GM23338 (cell line): Measurements from ENCODE around the gene CACNA1B. TPM values are rescaled to one million over a fixed set of nuclear protein-coding genes. Genes with fewer than 3 reads are reported as not detected.

ENCODE experiments used
- ATAC-seq: fragments of 200-7000 bp; cut with Tn5 transposase; 3 replicates; pipeline ENCODE4 v1.9.1; 2020
- DNase-seq: peaks from one replicate; pipeline ENCODE4 v3.0.0-alpha.2; 2015; ENCODE audit warnings: low spot score
- H2AFZ ChIP-seq: fragments of 200-600 bp; sonication (generic); 2 replicates; pipeline ENCODE4 v1.8.0; 2016; ENCODE audit warnings: antibody characterized with exemption, mild to moderate bottlenecking, moderate library complexity
- H3F3A ChIP-seq: fragments of 200-600 bp; sonication (generic); replicated peaks from 2 replicates; pipeline ENCODE4 v1.8.0; 2017; ENCODE audit warnings: antibody characterized with exemption, mixed run types, low read depth
- H3K27ac ChIP-seq: fragments of 200-600 bp; sonication (generic); 2 replicates; pipeline ENCODE4 v1.6.1; 2016; ENCODE audit warnings: low read depth
- H3K27me3 ChIP-seq: fragments of 200-600 bp; sonication (generic); 2 replicates; pipeline ENCODE4 v1.8.0; 2016; ENCODE audit warnings: mild to moderate bottlenecking, mixed run types, moderate library complexity; ENCODE audit not compliant: insufficient read depth
- H3K36me3 ChIP-seq: fragments of 200-600 bp; sonication (generic); 2 replicates; pipeline ENCODE4 v1.8.0; 2016; ENCODE audit warnings: mild to moderate bottlenecking; ENCODE audit not compliant: insufficient read depth
- H3K4me1 ChIP-seq: fragments of 200-600 bp; sonication (generic); 2 replicates; pipeline ENCODE4 v1.8.0; 2016; ENCODE audit warnings: mild to moderate bottlenecking, moderate library complexity; ENCODE audit not compliant: insufficient read depth
- H3K4me2 ChIP-seq: fragments of 200-600 bp; sonication (generic); 2 replicates; pipeline ENCODE4 v1.7.1; 2017; ENCODE audit warnings: mixed run types
- H3K4me3 ChIP-seq: fragments of 200-600 bp; sonication (generic); 2 replicates; pipeline ENCODE4 v1.6.1; 2016; ENCODE audit warnings: mixed run types
- H3K79me2 ChIP-seq: fragments of 200-600 bp; sonication (generic); replicated peaks from 2 replicates; pipeline ENCODE4 v1.8.0; 2017; ENCODE audit warnings: mild to moderate bottlenecking; ENCODE audit not compliant: insufficient read depth
- H3K9me2 ChIP-seq: fragments of 200-600 bp; sonication (generic); 2 replicates; pipeline ENCODE4 v1.8.0; 2017; ENCODE audit not compliant: insufficient read depth
- H4K20me1 ChIP-seq: fragments of 200-600 bp; sonication (generic); replicated peaks from 2 replicates; pipeline ENCODE4 v1.8.0; 2017; ENCODE audit warnings: mild to moderate bottlenecking; ENCODE audit not compliant: insufficient read depth
- H3K27ac Mint-ChIP-seq: 2 replicates; pipeline ENCODE4 v1.8.0; 2020; ENCODE audit warnings: inconsistent platforms, mild to moderate bottlenecking, moderate library complexity, mixed read lengths
- H3K27me3 Mint-ChIP-seq: 3 replicates; pipeline ENCODE4 v1.8.0; 2022; ENCODE audit warnings: low read depth, mild to moderate bottlenecking, moderate library complexity, mixed read lengths, inconsistent platforms; ENCODE audit not compliant: insufficient read depth, poor library complexity
- H3K36me3 Mint-ChIP-seq: 3 replicates; pipeline ENCODE4 v1.8.0; 2021; ENCODE audit warnings: low read depth, mild to moderate bottlenecking, inconsistent platforms, moderate library complexity, mixed read lengths
- H3K4me1 Mint-ChIP-seq: 3 replicates; pipeline ENCODE4 v1.8.0; 2020; ENCODE audit warnings: mild to moderate bottlenecking, inconsistent platforms, mixed read lengths
- H3K4me3 Mint-ChIP-seq: 3 replicates; pipeline ENCODE4 v1.8.0; 2021; ENCODE audit warnings: moderate library complexity, mild to moderate bottlenecking, inconsistent platforms, mixed read lengths
- H3K9me3 Mint-ChIP-seq: 3 replicates; pipeline ENCODE4 v1.8.0; 2020; ENCODE audit warnings: moderate library complexity, mild to moderate bottlenecking, inconsistent platforms, mixed read lengths
- CREB1 ChIP-seq: fragments of 250-450 bp; sonication (Bioruptor Pico); IDR thresholded peaks from 2 replicates; pipeline ENCODE4 v1.5.0; 2020; ENCODE audit warnings: low read depth, mild to moderate bottlenecking, moderate library complexity
- EZH2 ChIP-seq: fragments of 200-600 bp; sonication (generic); IDR thresholded peaks from one replicate; pipeline ENCODE4 v1.8.0; 2017; ENCODE audit warnings: antibody characterized with exemption, mild to moderate bottlenecking, low read depth; ENCODE audit not compliant: unreplicated experiment
- EZH2phosphoT487 ChIP-seq: fragments of 200-600 bp; sonication (generic); IDR thresholded peaks from one replicate; pipeline ENCODE4 v1.8.1; 2018; ENCODE audit warnings: antibody characterized with exemption; ENCODE audit not compliant: unreplicated experiment
- JUNB ChIP-seq: IDR thresholded peaks from one replicate; pipeline ENCODE4 v1.6.1; 2016; ENCODE audit warnings: antibody characterized with exemption; ENCODE audit not compliant: unreplicated experiment
- NANOG ChIP-seq: IDR thresholded peaks from 2 replicates; pipeline ENCODE4 v1.6.1; 2016; ENCODE audit warnings: antibody characterized with exemption, borderline replicate concordance
- POLR2AphosphoS5 ChIP-seq: IDR thresholded peaks from 2 replicates; pipeline ENCODE4 v1.6.1; 2016; ENCODE audit warnings: antibody characterized with exemption, low read depth
- STAT1 ChIP-seq: IDR thresholded peaks from one replicate; pipeline ENCODE4 v1.6.1; 2016; ENCODE audit warnings: antibody characterized with exemption; ENCODE audit not compliant: unreplicated experiment
- ZNF114 ChIP-seq: fragments of 250-450 bp; sonication (Bioruptor Pico); IDR thresholded peaks from 2 replicates; pipeline ENCODE4 v1.5.0; 2020; ENCODE audit warnings: mild to moderate bottlenecking, moderate library complexity
- ZNF331 ChIP-seq: fragments of 250-450 bp; sonication (Bioruptor Pico); IDR thresholded peaks from 2 replicates; pipeline ENCODE4 v1.5.0; 2020; ENCODE audit warnings: low read depth, mild to moderate bottlenecking, moderate library complexity
- polyA plus RNA-seq: library from polyadenylated mRNA; unstranded; fragments of >200 nt; fragmentation: Nextera tagmentation; extraction: Ambion mirVana; gene quantifications from 2 replicates; pipeline ENCODE4 v1.2.1, GENCODE V29; 2016
- total RNA-seq: library from RNA; depleted of rRNA; stranded (reverse); fragments of >200 nt; shearing (Covaris generic); gene quantifications from 2 replicates; pipeline ENCODE4 v1.2.3, GENCODE V29; 2014
- TF ChIP-seq, protein P1 (sequence below): IDR thresholded peaks from 2 replicates; pipeline ENCODE4 v1.6.1; 2016; ENCODE audit warnings: antibody characterized with exemption
- TF ChIP-seq, protein P2 (sequence below): IDR thresholded peaks from one replicate; pipeline ENCODE4 v1.6.1; 2018; ENCODE audit warnings: antibody characterized with exemption; ENCODE audit not compliant: unreplicated experiment
- TF ChIP-seq, protein P3 (sequence below): fragments of 250-450 bp; sonication (Bioruptor Pico); IDR thresholded peaks from 2 replicates; pipeline ENCODE4 v1.5.0; 2020; ENCODE audit warnings: mild to moderate bottlenecking, moderate library complexity
- TF ChIP-seq, protein P4 (sequence below), 2 experiments: fragments of 200-600 bp in 1 of 2; sonication (generic) in 1 of 2; conservative IDR thresholded peaks; 2 replicates each; pipeline versions ENCODE4 v1.5.1 to v1.6.1; 2016 to 2017; ENCODE audit warnings: antibody characterized with exemption in 2 of 2, low read depth in 2 of 2, mild to moderate bottlenecking in 2 of 2, moderate library complexity in 1 of 2

The CACNA1B gene
- total and polyA plus RNA-seq, 2 experiments from 2014 or later, result 1.1 to 10.4 TPM

DNA sequence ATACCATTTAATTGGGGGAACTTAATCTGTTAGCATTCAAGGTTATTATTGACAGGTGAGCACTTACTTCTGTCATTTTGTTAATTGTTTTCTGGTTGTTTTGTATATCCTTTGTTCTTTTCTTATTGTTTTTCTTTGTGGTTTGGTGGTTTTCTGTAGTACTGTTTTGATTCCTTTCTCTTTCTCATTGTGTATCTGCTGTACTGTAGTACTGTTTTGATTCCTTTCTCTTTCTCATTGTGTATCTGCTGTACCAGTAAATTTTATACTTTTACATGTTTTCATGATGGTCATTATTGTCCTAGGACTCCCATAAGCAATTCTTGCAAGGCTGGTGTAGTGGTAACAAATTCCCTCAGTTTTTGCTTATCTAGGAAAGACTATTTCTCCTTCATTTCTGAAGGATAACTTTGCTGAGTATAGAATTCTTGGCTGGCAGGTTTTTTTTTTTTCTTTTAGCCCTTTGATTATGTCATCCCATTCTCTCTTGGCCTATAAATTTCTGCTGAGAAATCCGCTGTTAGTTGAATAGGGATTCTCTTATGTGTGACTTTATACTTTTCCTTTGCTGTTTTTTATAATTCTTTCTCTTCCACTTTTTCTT, 24.1 kb upstream of the CACNA1B start:
- Histone ChIP-seq H4K20me1 (no peaks in the 10 kb centered on the region), H3K36me3 (no peaks in the 10 kb centered on the region), H3K4me3 (no peak overlapping the region), H3K27ac (no peak overlapping the region), H3K79me2 (no peaks in the 10 kb centered on the region), H3K4me1 (no peaks in the 10 kb centered on the region), H2AFZ (no peak overlapping the region), H3K9me2 (no peaks in the 10 kb centered on the region), H3K4me2 (no peak overlapping the region), H3K27me3 (no peaks in the 10 kb centered on the region), H3F3A (no peaks in the 10 kb centered on the region)
- DNase-seq (no peak), ATAC-seq (no peak)
- H3K9me3 Mint-ChIP-seq, result peaks cover 12% of the 10 kb centered on the region; the same call in 2 of the 3 replicates
- no peaks in the 10 kb centered on the region for H3K27me3 Mint-ChIP-seq
- H3K27ac Mint-ChIP-seq, result no peak overlapping the region
- TF ChIP-seq, protein P1, sequence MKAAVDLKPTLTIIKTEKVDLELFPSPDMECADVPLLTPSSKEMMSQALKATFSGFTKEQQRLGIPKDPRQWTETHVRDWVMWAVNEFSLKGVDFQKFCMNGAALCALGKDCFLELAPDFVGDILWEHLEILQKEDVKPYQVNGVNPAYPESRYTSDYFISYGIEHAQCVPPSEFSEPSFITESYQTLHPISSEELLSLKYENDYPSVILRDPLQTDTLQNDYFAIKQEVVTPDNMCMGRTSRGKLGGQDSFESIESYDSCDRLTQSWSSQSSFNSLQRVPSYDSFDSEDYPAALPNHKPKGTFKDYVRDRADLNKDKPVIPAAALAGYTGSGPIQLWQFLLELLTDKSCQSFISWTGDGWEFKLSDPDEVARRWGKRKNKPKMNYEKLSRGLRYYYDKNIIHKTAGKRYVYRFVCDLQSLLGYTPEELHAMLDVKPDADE, result no peak
- TF ChIP-seq NANOG (no peak), ZNF331 (CRISPR knock-in tag) (no peak), JUNB (no peak), EZH2phosphoT487 (no peak), EZH2 (no peak), POLR2AphosphoS5 (no peak), ZNF114 (CRISPR knock-in tag) (no peak), STAT1 (no peak), CREB1 (CRISPR knock-in tag) (no peak)
- TF ChIP-seq, protein P2, sequence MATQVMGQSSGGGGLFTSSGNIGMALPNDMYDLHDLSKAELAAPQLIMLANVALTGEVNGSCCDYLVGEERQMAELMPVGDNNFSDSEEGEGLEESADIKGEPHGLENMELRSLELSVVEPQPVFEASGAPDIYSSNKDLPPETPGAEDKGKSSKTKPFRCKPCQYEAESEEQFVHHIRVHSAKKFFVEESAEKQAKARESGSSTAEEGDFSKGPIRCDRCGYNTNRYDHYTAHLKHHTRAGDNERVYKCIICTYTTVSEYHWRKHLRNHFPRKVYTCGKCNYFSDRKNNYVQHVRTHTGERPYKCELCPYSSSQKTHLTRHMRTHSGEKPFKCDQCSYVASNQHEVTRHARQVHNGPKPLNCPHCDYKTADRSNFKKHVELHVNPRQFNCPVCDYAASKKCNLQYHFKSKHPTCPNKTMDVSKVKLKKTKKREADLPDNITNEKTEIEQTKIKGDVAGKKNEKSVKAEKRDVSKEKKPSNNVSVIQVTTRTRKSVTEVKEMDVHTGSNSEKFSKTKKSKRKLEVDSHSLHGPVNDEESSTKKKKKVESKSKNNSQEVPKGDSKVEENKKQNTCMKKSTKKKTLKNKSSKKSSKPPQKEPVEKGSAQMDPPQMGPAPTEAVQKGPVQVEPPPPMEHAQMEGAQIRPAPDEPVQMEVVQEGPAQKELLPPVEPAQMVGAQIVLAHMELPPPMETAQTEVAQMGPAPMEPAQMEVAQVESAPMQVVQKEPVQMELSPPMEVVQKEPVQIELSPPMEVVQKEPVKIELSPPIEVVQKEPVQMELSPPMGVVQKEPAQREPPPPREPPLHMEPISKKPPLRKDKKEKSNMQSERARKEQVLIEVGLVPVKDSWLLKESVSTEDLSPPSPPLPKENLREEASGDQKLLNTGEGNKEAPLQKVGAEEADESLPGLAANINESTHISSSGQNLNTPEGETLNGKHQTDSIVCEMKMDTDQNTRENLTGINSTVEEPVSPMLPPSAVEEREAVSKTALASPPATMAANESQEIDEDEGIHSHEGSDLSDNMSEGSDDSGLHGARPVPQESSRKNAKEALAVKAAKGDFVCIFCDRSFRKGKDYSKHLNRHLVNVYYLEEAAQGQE, result no peak
- TF ChIP-seq, protein P3, sequence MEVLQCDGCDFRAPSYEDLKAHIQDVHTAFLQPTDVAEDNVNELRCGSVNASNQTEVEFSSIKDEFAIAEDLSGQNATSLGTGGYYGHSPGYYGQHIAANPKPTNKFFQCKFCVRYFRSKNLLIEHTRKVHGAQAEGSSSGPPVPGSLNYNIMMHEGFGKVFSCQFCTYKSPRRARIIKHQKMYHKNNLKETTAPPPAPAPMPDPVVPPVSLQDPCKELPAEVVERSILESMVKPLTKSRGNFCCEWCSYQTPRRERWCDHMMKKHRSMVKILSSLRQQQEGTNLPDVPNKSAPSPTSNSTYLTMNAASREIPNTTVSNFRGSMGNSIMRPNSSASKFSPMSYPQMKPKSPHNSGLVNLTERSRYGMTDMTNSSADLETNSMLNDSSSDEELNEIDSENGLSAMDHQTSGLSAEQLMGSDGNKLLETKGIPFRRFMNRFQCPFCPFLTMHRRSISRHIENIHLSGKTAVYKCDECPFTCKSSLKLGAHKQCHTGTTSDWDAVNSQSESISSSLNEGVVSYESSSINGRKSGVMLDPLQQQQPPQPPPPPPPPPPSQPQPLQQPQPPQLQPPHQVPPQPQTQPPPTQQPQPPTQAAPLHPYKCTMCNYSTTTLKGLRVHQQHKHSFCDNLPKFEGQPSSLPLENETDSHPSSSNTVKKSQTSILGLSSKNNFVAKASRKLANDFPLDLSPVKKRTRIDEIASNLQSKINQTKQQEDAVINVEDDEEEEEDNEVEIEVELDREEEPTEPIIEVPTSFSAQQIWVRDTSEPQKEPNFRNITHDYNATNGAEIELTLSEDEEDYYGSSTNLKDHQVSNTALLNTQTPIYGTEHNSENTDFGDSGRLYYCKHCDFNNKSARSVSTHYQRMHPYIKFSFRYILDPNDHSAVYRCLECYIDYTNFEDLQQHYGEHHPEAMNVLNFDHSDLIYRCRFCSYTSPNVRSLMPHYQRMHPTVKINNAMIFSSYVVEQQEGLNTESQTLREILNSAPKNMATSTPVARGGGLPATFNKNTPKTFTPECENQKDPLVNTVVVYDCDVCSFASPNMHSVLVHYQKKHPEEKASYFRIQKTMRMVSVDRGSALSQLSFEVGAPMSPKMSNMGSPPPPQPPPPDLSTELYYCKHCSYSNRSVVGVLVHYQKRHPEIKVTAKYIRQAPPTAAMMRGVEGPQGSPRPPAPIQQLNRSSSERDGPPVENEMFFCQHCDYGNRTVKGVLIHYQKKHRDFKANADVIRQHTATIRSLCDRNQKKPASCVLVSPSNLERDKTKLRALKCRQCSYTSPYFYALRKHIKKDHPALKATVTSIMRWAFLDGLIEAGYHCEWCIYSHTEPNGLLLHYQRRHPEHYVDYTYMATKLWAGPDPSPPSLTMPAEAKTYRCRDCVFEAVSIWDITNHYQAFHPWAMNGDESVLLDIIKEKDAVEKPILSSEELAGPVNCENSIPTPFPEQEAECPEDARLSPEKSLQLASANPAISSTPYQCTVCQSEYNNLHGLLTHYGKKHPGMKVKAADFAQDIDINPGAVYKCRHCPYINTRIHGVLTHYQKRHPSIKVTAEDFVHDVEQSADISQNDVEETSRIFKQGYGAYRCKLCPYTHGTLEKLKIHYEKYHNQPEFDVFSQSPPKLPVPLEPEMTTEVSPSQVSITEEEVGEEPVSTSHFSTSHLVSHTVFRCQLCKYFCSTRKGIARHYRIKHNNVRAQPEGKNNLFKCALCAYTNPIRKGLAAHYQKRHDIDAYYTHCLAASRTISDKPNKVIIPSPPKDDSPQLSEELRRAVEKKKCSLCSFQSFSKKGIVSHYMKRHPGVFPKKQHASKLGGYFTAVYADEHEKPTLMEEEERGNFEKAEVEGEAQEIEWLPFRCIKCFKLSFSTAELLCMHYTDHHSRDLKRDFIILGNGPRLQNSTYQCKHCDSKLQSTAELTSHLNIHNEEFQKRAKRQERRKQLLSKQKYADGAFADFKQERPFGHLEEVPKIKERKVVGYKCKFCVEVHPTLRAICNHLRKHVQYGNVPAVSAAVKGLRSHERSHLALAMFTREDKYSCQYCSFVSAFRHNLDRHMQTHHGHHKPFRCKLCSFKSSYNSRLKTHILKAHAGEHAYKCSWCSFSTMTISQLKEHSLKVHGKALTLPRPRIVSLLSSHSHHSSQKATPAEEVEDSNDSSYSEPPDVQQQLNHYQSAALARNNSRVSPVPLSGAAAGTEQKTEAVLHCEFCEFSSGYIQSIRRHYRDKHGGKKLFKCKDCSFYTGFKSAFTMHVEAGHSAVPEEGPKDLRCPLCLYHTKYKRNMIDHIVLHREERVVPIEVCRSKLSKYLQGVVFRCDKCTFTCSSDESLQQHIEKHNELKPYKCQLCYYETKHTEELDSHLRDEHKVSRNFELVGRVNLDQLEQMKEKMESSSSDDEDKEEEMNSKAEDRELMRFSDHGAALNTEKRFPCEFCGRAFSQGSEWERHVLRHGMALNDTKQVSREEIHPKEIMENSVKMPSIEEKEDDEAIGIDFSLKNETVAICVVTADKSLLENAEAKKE, result no peak
- TF ChIP-seq, protein P4, sequence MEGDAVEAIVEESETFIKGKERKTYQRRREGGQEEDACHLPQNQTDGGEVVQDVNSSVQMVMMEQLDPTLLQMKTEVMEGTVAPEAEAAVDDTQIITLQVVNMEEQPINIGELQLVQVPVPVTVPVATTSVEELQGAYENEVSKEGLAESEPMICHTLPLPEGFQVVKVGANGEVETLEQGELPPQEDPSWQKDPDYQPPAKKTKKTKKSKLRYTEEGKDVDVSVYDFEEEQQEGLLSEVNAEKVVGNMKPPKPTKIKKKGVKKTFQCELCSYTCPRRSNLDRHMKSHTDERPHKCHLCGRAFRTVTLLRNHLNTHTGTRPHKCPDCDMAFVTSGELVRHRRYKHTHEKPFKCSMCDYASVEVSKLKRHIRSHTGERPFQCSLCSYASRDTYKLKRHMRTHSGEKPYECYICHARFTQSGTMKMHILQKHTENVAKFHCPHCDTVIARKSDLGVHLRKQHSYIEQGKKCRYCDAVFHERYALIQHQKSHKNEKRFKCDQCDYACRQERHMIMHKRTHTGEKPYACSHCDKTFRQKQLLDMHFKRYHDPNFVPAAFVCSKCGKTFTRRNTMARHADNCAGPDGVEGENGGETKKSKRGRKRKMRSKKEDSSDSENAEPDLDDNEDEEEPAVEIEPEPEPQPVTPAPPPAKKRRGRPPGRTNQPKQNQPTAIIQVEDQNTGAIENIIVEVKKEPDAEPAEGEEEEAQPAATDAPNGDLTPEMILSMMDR (conservative IDR thresholded peaks at IDR 0.05; ENCODE audit: low read depth in 2 of 2), result no peak
- no peaks in the 10 kb centered on the region for H3K36me3 Mint-ChIP-seq
- peaks cover 7% of the 10 kb centered on the region; the same call in 2 of the 3 replicates for H3K4me1 Mint-ChIP-seq
- H3K4me3 Mint-ChIP-seq, result no peak overlapping the region
